ENCODE results near the gene SCN5A.

SCN5A gene

DNA sequence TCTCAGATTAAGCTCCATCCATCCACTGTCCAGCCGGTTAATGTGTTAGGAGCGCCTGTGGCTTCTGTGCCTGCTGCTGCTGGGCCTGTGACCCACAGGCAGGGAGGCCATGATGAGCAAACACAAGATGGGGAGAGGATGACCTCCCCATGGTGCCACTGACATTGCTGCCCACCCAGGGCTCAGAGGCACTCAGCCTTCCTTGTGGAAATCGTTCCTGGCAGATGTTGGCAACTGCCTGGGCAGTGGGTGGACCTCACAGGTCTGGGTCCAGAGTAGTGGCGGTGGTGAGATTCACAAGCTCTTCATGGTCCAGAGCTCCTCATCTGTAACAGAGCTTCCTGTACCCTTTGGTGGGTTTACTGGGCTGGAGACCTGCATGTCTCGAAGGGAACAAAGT is 38.6 kb downstream of the SCN5A start:
- no peak for TF ChIP-seq EP300 (IDR thresholded peaks at IDR 0.05; ENCODE audit: borderline replicate concordance)
- TF ChIP-seq, protein P1, sequence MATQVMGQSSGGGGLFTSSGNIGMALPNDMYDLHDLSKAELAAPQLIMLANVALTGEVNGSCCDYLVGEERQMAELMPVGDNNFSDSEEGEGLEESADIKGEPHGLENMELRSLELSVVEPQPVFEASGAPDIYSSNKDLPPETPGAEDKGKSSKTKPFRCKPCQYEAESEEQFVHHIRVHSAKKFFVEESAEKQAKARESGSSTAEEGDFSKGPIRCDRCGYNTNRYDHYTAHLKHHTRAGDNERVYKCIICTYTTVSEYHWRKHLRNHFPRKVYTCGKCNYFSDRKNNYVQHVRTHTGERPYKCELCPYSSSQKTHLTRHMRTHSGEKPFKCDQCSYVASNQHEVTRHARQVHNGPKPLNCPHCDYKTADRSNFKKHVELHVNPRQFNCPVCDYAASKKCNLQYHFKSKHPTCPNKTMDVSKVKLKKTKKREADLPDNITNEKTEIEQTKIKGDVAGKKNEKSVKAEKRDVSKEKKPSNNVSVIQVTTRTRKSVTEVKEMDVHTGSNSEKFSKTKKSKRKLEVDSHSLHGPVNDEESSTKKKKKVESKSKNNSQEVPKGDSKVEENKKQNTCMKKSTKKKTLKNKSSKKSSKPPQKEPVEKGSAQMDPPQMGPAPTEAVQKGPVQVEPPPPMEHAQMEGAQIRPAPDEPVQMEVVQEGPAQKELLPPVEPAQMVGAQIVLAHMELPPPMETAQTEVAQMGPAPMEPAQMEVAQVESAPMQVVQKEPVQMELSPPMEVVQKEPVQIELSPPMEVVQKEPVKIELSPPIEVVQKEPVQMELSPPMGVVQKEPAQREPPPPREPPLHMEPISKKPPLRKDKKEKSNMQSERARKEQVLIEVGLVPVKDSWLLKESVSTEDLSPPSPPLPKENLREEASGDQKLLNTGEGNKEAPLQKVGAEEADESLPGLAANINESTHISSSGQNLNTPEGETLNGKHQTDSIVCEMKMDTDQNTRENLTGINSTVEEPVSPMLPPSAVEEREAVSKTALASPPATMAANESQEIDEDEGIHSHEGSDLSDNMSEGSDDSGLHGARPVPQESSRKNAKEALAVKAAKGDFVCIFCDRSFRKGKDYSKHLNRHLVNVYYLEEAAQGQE (IDR thresholded peaks at IDR 0.05; ENCODE audit: low read depth): no peak
- no peak for TF ChIP-seq FOXM1 (IDR thresholded peaks at IDR 0.05; ENCODE audit: borderline replicate concordance, low read depth)

GRCh38 chr3:38610436-38610835 is 39.1 kb downstream of the SCN5A start:
- no peak for TF ChIP-seq EP300 (IDR thresholded peaks at IDR 0.05; ENCODE audit: borderline replicate concordance)
- TF ChIP-seq RAD21 (IDR thresholded peaks at IDR 0.05; ENCODE audit: low read depth): no peak
- no peak for TF ChIP-seq YY1 (IDR thresholded peaks at IDR 0.05; ENCODE audit: low read depth)
- no peak for TF ChIP-seq FOXM1 (IDR thresholded peaks at IDR 0.05; ENCODE audit: borderline replicate concordance, low read depth)
- no peak for TF ChIP-seq NFIC (IDR thresholded peaks at IDR 0.05)
- TF ChIP-seq TCF12 (IDR thresholded peaks at IDR 0.05; ENCODE audit: low read depth): no peak
- TF ChIP-seq ZBTB7A (IDR thresholded peaks at IDR 0.05; ENCODE audit: low read depth): no peak
- TF ChIP-seq, protein P1 (IDR thresholded peaks at IDR 0.05; ENCODE audit: low read depth): no peak
- TF ChIP-seq CREB1 (IDR thresholded peaks at IDR 0.05; ENCODE audit: low read depth): no peak
- TF ChIP-seq EGR1 (IDR thresholded peaks at IDR 0.05): no peak
- no peak for TF ChIP-seq CEBPB (IDR thresholded peaks at IDR 0.05)
- no peak for TF ChIP-seq TEAD4 (IDR thresholded peaks at IDR 0.05)
- no peak for TF ChIP-seq TAF1 (IDR thresholded peaks at IDR 0.05; ENCODE audit: low read depth)
- no peak for TF ChIP-seq MAX (IDR thresholded peaks at IDR 0.05)
- no peak for TF ChIP-seq USF1 (IDR thresholded peaks at IDR 0.05)

- no peak for TF ChIP-seq TEAD4 (IDR thresholded peaks at IDR 0.05)
- no peak for TF ChIP-seq FOXM1 (IDR thresholded peaks at IDR 0.05; ENCODE audit: borderline replicate concordance, low read depth)
- no peak for TF ChIP-seq ZBTB7A (IDR thresholded peaks at IDR 0.05; ENCODE audit: low read depth)
- TF ChIP-seq EP300 (IDR thresholded peaks at IDR 0.05; ENCODE audit: borderline replicate concordance): no peak
- no peak for TF ChIP-seq CEBPB (IDR thresholded peaks at IDR 0.05)
- no peak for TF ChIP-seq RAD21 (IDR thresholded peaks at IDR 0.05; ENCODE audit: low read depth)
- TF ChIP-seq, protein P1 (IDR thresholded peaks at IDR 0.05; ENCODE audit: low read depth): no peak
- no peak for TF ChIP-seq YY1 (IDR thresholded peaks at IDR 0.05; ENCODE audit: low read depth)
- no peak for TF ChIP-seq TCF12 (IDR thresholded peaks at IDR 0.05; ENCODE audit: low read depth)
- TF ChIP-seq MAX (IDR thresholded peaks at IDR 0.05): no peak
- no peak for TF ChIP-seq NFIC (IDR thresholded peaks at IDR 0.05)
- TF ChIP-seq TAF1 (IDR thresholded peaks at IDR 0.05; ENCODE audit: low read depth): no peak
- no peak for TF ChIP-seq USF1 (IDR thresholded peaks at IDR 0.05)
These were observed 39.9 kb downstream of the SCN5A start for GRCh38 chr3:38609386-38610111.

DNA sequence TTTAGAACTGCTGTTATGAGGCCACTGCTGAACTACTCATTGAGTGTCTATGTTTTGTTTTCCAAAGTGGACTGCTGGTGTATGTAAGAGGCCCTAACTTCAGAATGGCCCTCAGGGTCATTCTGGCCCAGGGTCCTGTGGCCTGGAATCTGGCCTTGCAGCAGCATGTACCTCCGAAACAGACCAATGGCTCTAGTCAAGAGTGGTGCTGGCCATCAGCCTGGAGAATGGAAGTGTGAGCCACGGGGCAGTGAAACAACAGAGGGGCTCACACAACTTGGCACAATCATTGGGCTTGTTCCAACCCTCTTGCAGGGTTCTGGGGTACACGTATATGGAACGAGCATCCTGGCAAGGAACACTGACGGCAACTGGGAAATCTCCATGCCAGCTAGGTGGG is 40.5 kb downstream of the SCN5A start:
- TF ChIP-seq TEAD4 (IDR thresholded peaks at IDR 0.05) (no peak), ZBTB7A (IDR thresholded peaks at IDR 0.05; ENCODE audit: low read depth) (no peak), TAF1 (IDR thresholded peaks at IDR 0.05; ENCODE audit: low read depth) (no peak), EP300 (IDR thresholded peaks at IDR 0.05; ENCODE audit: borderline replicate concordance) (no peak), EGR1 (IDR thresholded peaks at IDR 0.05) (no peak), FOXM1 (IDR thresholded peaks at IDR 0.05; ENCODE audit: borderline replicate concordance, low read depth) (no peak), CEBPB (IDR thresholded peaks at IDR 0.05) (no peak), RAD21 (IDR thresholded peaks at IDR 0.05; ENCODE audit: low read depth) (no peak), MAX (IDR thresholded peaks at IDR 0.05) (no peak), YY1 (IDR thresholded peaks at IDR 0.05; ENCODE audit: low read depth) (no peak), CREB1 (IDR thresholded peaks at IDR 0.05; ENCODE audit: low read depth) (no peak), NFIC (IDR thresholded peaks at IDR 0.05) (no peak), TCF12 (IDR thresholded peaks at IDR 0.05; ENCODE audit: low read depth) (no peak), USF1 (IDR thresholded peaks at IDR 0.05) (no peak)
- TF ChIP-seq, protein P1 (IDR thresholded peaks at IDR 0.05; ENCODE audit: low read depth): no peak

Data from Ishikawa (cell line).